ENCODE measurements around the gene PLEK2. TPM values are rescaled to one million over a fixed set of nuclear protein-coding genes. Genes with fewer than 3 reads are reported as not detected.

Gene PLEK2
- total and polyA plus RNA-seq, 2 donors (not counting 3 experiments of a cell fraction or from before 2014, with no cell fraction given) = 1.4 to 3.8 TPM

DNA sequence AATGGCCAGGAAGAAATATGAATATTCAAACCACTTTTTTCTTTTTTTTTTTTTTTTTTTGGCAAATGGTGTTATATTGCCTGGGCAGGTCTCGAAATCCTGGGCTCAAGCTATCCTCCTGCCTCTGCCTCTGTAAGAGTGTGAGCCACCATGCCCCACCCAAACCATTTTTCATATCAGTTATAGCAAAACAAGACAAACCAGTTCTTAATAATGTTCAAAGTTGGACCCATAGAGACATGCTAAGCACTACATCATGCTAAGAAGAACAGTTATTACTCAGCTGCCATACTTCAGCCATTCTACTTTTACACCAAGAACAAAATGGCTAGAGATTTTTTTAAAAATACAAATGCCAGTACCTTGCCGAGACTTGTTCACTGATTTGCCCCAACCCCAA, 26.3 kb downstream of the PLEK2 start:
- ChIA-PET POLR2A (no interaction called here), CTCF (interaction anchor here (1.2 to 2.6 kb wide), 2 partner anchors 26 to 185 kb away, joined by 3 to 6 read pairs; partner anchors contain the start of genes ATP6V1D and EIF2S1)
- BruUV-seq (replicated peaks) = no TSS peak
- intact Hi-C loops (cut with micrococcal nuclease) (no loop called here), dilution Hi-C loops (cut with MboI; ENCODE audit: extremely low pct_ligation_motif_present, low sequenced_read_pairs) (no loop called here)
- FAIRE-seq = no peak
- Histone ChIP-seq H3K4me2 (ENCODE audit: insufficient read depth, low read length) (no peak overlapping the region), H3K9me1 (replicated peaks; ENCODE audit: control insufficient read depth, extremely low read depth, insufficient read depth, low read length) (no peaks in the 10 kb centered on the region), H3K9ac (replicated peaks; ENCODE audit: extremely low read depth, insufficient read depth, low read length) (no peak overlapping the region), H3K4me1 (ENCODE audit: control insufficient read depth, extremely low read depth, insufficient read depth, low read length) (no peaks in the 10 kb centered on the region), H3K27me3 (ENCODE audit: control insufficient read depth in 2 of 2, insufficient read depth in 2 of 2, low read length in 2 of 2) (no peaks in the 10 kb centered on the region), H2AFZ (ENCODE audit: low read depth, low read length) (no peak overlapping the region), H3K27ac (ENCODE audit: insufficient read depth, low read depth, low read length) (no peak overlapping the region), H3K9me3 (replicated peaks; ENCODE audit: control insufficient read depth, insufficient read depth, low read length) (no peaks in the 10 kb centered on the region), H3K36me3 (ENCODE audit: control insufficient read depth in 2 of 2, extremely low read depth in 1 of 2, insufficient read depth in 2 of 2, low read length in 2 of 2) (peaks cover 14 to 41% of the 10 kb centered on the region in 2 experiments), H3K4me3 (replicated peaks in 1 of 3; ENCODE audit: insufficient read depth in 1 of 3, low read depth in 1 of 3, low read length in 3 of 3) (no peak overlapping the region), H4K20me1 (replicated peaks; ENCODE audit: control insufficient read depth, extremely low read depth, insufficient read depth, low read length) (no peaks in the 10 kb centered on the region), H3K79me2 (ENCODE audit: control insufficient read depth, insufficient read depth, low read length) (no peaks in the 10 kb centered on the region)
- DNase-seq (ENCODE audit: low read depth, low spot score) = no peak
- TF ChIP-seq, protein P1, sequence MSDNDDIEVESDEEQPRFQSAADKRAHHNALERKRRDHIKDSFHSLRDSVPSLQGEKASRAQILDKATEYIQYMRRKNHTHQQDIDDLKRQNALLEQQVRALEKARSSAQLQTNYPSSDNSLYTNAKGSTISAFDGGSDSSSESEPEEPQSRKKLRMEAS (IDR thresholded peaks at IDR 0.05; ENCODE audit: insufficient read depth, insufficient read length) = no peak
- TF ChIP-seq GATA2 (IDR thresholded peaks at IDR 0.05; ENCODE audit: insufficient read depth, insufficient read length, low read depth, low read length) (no peak), EZH2 (IDR thresholded peaks at IDR 0.05; ENCODE audit: borderline replicate concordance, low read depth, low read length, severe bottlenecking) (no peak), POLR2A (IDR thresholded peaks at IDR 0.05; ENCODE audit: low read depth, low read length) (no peak), JUN (IDR thresholded peaks at IDR 0.05; ENCODE audit: borderline replicate concordance, insufficient read depth, insufficient read length, low read depth) (no peak), FOS (IDR thresholded peaks at IDR 0.05; ENCODE audit: borderline replicate concordance, insufficient read depth, low read length) (no peak), POLR2AphosphoS5 (IDR thresholded peaks at IDR 0.05; ENCODE audit: insufficient read depth, low read depth, low read length) (no peak), MYC (IDR thresholded peaks at IDR 0.05; ENCODE audit: low read depth, low read length) (no peak)
- TF ChIP-seq, protein P2, sequence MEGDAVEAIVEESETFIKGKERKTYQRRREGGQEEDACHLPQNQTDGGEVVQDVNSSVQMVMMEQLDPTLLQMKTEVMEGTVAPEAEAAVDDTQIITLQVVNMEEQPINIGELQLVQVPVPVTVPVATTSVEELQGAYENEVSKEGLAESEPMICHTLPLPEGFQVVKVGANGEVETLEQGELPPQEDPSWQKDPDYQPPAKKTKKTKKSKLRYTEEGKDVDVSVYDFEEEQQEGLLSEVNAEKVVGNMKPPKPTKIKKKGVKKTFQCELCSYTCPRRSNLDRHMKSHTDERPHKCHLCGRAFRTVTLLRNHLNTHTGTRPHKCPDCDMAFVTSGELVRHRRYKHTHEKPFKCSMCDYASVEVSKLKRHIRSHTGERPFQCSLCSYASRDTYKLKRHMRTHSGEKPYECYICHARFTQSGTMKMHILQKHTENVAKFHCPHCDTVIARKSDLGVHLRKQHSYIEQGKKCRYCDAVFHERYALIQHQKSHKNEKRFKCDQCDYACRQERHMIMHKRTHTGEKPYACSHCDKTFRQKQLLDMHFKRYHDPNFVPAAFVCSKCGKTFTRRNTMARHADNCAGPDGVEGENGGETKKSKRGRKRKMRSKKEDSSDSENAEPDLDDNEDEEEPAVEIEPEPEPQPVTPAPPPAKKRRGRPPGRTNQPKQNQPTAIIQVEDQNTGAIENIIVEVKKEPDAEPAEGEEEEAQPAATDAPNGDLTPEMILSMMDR (IDR thresholded peaks at IDR 0.05; ENCODE audit: extremely low read depth in 1 of 2, insufficient read depth in 1 of 2, low read depth in 1 of 2, low read length in 2 of 2) = no peak
